ENCODE measurements around the gene HOXA3. TPM values are rescaled to one million over a fixed set of nuclear protein-coding genes. Genes with fewer than 3 reads are reported as not detected.

Gene HOXA3
- total and polyA plus RNA-seq, 10 of the 15 experiments (the other 5 are each of a cell fraction or from before 2014, with no cell fraction given), result 0.05 TPM; not detected in 9

DNA sequence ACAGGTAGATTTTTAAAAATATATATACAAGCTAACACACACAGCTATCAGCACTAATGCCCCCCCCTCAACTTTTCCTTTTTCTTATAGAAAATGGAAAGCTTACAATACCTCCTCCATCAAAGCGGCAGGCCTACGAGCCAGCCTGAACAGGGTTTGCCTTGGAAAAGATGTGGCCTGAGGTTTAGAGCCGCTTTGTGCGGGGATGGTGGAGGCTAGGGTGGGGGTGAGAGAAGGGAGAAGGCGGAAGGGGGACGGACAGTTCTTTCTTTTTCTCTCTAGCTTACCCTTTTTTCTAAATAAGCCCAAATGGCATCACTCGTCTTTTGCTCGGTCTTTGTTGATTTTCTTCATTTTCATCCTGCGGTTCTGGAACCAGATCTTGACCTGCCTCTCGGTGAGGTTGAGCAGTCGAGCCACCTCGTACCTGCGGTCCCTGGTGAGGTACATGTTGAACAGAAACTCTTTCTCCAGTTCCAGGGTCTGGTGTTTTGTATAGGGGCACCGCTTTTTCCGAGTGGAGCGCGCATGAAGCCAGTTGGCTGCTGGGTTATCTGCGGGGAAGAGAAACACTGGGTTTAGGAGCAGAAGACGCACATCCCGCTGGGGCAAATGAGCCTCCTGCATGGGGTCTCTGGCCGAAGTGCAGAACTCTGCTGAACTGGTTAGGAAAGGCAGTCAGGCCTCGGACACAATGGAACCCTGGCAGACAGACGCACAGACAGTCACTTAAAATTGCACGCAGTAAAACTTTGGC is 11.1 kb upstream of the HOXA3 start (continued):
- TF ChIP-seq, protein P1, sequence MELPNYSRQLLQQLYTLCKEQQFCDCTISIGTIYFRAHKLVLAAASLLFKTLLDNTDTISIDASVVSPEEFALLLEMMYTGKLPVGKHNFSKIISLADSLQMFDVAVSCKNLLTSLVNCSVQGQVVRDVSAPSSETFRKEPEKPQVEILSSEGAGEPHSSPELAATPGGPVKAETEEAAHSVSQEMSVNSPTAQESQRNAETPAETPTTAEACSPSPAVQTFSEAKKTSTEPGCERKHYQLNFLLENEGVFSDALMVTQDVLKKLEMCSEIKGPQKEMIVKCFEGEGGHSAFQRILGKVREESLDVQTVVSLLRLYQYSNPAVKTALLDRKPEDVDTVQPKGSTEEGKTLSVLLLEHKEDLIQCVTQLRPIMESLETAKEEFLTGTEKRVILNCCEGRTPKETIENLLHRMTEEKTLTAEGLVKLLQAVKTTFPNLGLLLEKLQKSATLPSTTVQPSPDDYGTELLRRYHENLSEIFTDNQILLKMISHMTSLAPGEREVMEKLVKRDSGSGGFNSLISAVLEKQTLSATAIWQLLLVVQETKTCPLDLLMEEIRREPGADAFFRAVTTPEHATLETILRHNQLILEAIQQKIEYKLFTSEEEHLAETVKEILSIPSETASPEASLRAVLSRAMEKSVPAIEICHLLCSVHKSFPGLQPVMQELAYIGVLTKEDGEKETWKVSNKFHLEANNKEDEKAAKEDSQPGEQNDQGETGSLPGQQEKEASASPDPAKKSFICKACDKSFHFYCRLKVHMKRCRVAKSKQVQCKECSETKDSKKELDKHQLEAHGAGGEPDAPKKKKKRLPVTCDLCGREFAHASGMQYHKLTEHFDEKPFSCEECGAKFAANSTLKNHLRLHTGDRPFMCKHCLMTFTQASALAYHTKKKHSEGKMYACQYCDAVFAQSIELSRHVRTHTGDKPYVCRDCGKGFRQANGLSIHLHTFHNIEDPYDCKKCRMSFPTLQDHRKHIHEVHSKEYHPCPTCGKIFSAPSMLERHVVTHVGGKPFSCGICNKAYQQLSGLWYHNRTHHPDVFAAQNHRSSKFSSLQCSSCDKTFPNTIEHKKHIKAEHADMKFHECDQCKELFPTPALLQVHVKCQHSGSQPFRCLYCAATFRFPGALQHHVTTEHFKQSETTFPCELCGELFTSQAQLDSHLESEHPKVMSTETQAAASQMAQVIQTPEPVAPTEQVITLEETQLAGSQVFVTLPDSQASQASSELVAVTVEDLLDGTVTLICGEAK (IDR thresholded peaks at IDR 0.05; ENCODE audit: borderline replicate concordance), result no peak
- TF ChIP-seq ZNF274 (IDR thresholded peaks at IDR 0.05; ENCODE audit: insufficient read depth, insufficient read length), result no peak
- TF ChIP-seq POLR2AphosphoS5 (IDR thresholded peaks at IDR 0.05; ENCODE audit: low read length), result no peak
- TF ChIP-seq, protein P2, sequence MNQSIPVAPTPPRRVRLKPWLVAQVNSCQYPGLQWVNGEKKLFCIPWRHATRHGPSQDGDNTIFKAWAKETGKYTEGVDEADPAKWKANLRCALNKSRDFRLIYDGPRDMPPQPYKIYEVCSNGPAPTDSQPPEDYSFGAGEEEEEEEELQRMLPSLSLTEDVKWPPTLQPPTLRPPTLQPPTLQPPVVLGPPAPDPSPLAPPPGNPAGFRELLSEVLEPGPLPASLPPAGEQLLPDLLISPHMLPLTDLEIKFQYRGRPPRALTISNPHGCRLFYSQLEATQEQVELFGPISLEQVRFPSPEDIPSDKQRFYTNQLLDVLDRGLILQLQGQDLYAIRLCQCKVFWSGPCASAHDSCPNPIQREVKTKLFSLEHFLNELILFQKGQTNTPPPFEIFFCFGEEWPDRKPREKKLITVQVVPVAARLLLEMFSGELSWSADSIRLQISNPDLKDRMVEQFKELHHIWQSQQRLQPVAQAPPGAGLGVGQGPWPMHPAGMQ (IDR thresholded peaks at IDR 0.05; ENCODE audit: borderline replicate concordance), result no peak
- TF ChIP-seq CBX5 (IDR thresholded peaks at IDR 0.05; ENCODE audit: low read depth), result no peak
- TF ChIP-seq BRCA1 (IDR thresholded peaks at IDR 0.05; ENCODE audit: low read depth, low read length), result no peak
- no peak for TF ChIP-seq NFIC (IDR thresholded peaks at IDR 0.05; ENCODE audit: low read depth, low read length)
- TF ChIP-seq, protein P3, sequence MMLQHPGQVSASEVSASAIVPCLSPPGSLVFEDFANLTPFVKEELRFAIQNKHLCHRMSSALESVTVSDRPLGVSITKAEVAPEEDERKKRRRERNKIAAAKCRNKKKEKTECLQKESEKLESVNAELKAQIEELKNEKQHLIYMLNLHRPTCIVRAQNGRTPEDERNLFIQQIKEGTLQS (IDR thresholded peaks at IDR 0.05; ENCODE audit: borderline replicate concordance, extremely low read depth, low read depth, low read length), result no peak
- TF ChIP-seq SP1 (IDR thresholded peaks at IDR 0.05; ENCODE audit: low read depth, low read length), result no peak

All from GM12878 (cell line).